ENCODE measurements around the gene UBE2O. TPM values are rescaled to one million over a fixed set of nuclear protein-coding genes. Genes with fewer than 3 reads are reported as not detected.
A peak's percentile ranks its signal among the peaks of the same experiment; 100 is the strongest.

The UBE2O gene
- polyA plus RNA-seq, 1 experiment: 14.2 TPM

GRCh38 chr17:76458580-76459490 is 5.9 kb upstream of the UBE2O start:
- no peak for DNase-seq (ENCODE audit: low read depth, low spot score)
- no peaks in the 10 kb centered on the region for H3K9me3 ChIP-seq (ENCODE audit: control insufficient read depth, insufficient read depth, low read length)
- H3K4me3 ChIP-seq (ENCODE audit: low read depth, low read length): no peak overlapping the region
- no peak overlapping the region for H3K27ac ChIP-seq (ENCODE audit: low read depth, low read length)
- H3K27me3 ChIP-seq (ENCODE audit: control insufficient read depth, insufficient read depth, low read length): no peaks in the 10 kb centered on the region
- CTCF ChIA-PET: interaction anchor here (0.5 to 4.3 kb wide), 33 partner anchors 9 to 344 kb away, joined by 3 to 78 read pairs (median 6); partner anchors contain the start of genes AANAT and RHBDF2
- POLR2A ChIA-PET: interaction anchor here (0.6 kb wide), 1 partner anchor 34 kb away, joined by 3 read pairs; no protein-coding TSS in a partner anchor
- TF ChIP-seq CTCF (IDR thresholded peaks at IDR 0.05; ENCODE audit: low read depth, low read length): peak; percentile 82

GRCh38 chr17:76453431-76453743 is 435 bp upstream of the UBE2O start:
- POLR2A ChIA-PET: no interaction called here
- Histone ChIP-seq H3K27me3 (ENCODE audit: control insufficient read depth, insufficient read depth, low read length) (no peaks in the 10 kb centered on the region), H3K9me3 (ENCODE audit: control insufficient read depth, insufficient read depth, low read length) (no peaks in the 10 kb centered on the region), H3K4me3 (ENCODE audit: low read depth, low read length) (no peak overlapping the region), H3K27ac (ENCODE audit: low read depth, low read length) (no peak overlapping the region)
- CTCF ChIA-PET: interaction anchor here (0.8 to 1.6 kb wide), 13 partner anchors 8 to 100 kb away, joined by 3 to 7 read pairs (median 3); partner anchors contain the start of gene PRPSAP1
- no peak for DNase-seq (ENCODE audit: low read depth, low spot score)
- TF ChIP-seq CTCF (IDR thresholded peaks at IDR 0.05; ENCODE audit: low read depth, low read length): no peak

- no peak for TF ChIP-seq CTCF (IDR thresholded peaks at IDR 0.05; ENCODE audit: low read depth, low read length)
These were observed 759 bp downstream of the UBE2O start for GRCh38 chr17:76452127-76452659.

GRCh38 chr17:76451506-76451905 is 1.4 kb downstream of the UBE2O start:
- ChIA-PET POLR2A (no interaction called here), CTCF (no interaction called here)
- Histone ChIP-seq H3K9me3 (ENCODE audit: control insufficient read depth, insufficient read depth, low read length) (no peaks in the 10 kb centered on the region), H3K4me3 (ENCODE audit: low read depth, low read length) (peak overlapping the region; percentile 77), H3K27me3 (ENCODE audit: control insufficient read depth, insufficient read depth, low read length) (no peaks in the 10 kb centered on the region), H3K27ac (ENCODE audit: low read depth, low read length) (no peak overlapping the region)
- TF ChIP-seq CTCF (IDR thresholded peaks at IDR 0.05; ENCODE audit: low read depth, low read length): no peak
- no peak for DNase-seq (ENCODE audit: low read depth, low spot score)

More at GRCh38 chr17:76452127-76452659, 759 bp downstream of the UBE2O start:
- ChIA-PET POLR2A (interaction anchor here (0.7 kb wide), 1 partner anchor 82 kb away, joined by 3 read pairs; no protein-coding TSS in a partner anchor), CTCF (interaction anchor here (1.0 kb wide), 1 partner anchor 54 kb away, joined by 3 read pairs; no protein-coding TSS in a partner anchor)
- Histone ChIP-seq H3K4me3 (ENCODE audit: low read depth, low read length) (peak overlapping the region; percentile 77), H3K27me3 (ENCODE audit: control insufficient read depth, insufficient read depth, low read length) (no peaks in the 10 kb centered on the region), H3K27ac (ENCODE audit: low read depth, low read length) (no peak overlapping the region), H3K9me3 (ENCODE audit: control insufficient read depth, insufficient read depth, low read length) (no peaks in the 10 kb centered on the region)
- DNase-seq (ENCODE audit: low read depth, low spot score): no peak

GRCh38 chr17:76449126-76449525 is 3.8 kb downstream of the UBE2O start:
- Histone ChIP-seq H3K27me3 (ENCODE audit: control insufficient read depth, insufficient read depth, low read length) (no peaks in the 10 kb centered on the region), H3K4me3 (ENCODE audit: low read depth, low read length) (no peak overlapping the region), H3K27ac (ENCODE audit: low read depth, low read length) (no peak overlapping the region), H3K9me3 (ENCODE audit: control insufficient read depth, insufficient read depth, low read length) (no peaks in the 10 kb centered on the region)
- no peak for TF ChIP-seq CTCF (IDR thresholded peaks at IDR 0.05; ENCODE audit: low read depth, low read length)
- POLR2A ChIA-PET: no interaction called here
- no peak for DNase-seq (ENCODE audit: low read depth, low spot score)
- CTCF ChIA-PET: interaction anchor here (1.1 to 3.1 kb wide), 3 partner anchors 9 to 51 kb away, joined by 3 to 18 read pairs (median 10); no protein-coding TSS in a partner anchor

All from AG04450 (cell line).